Left ventricle myocardium inferior (tissue), 1 donor: ENCODE data around the gene PCGF5. TPM values are rescaled to one million over a fixed set of nuclear protein-coding genes. Genes with fewer than 3 reads are reported as not detected.

Experiments
- DNase-seq: peaks from one replicate; pipeline ENCODE4 v3.0.0-alpha.2; 2020
- H3K27ac ChIP-seq: fragments of 200-600 bp; replicated peaks from 2 replicates; pipeline ENCODE4 v1.8.0; 2021
- H3K27me3 ChIP-seq: fragments of 200-600 bp; 2 replicates; pipeline ENCODE4 v1.8.0; 2021; ENCODE audit warnings: low read depth
- H3K36me3 ChIP-seq: fragments of 200-600 bp; 2 replicates; pipeline ENCODE4 v1.8.0; 2021
- H3K4me1 ChIP-seq: fragments of 200-600 bp; 2 replicates; pipeline ENCODE4 v1.8.0; 2021
- H3K4me3 ChIP-seq: fragments of 200-600 bp; 2 replicates; pipeline ENCODE4 v1.8.0; 2021; ENCODE audit warnings: mild to moderate bottlenecking, moderate library complexity
- H3K9me3 ChIP-seq: fragments of 200-600 bp; replicated peaks from 2 replicates; pipeline ENCODE4 v1.8.0; 2021
- CTCF ChIP-seq: fragments of 200-600 bp; IDR thresholded peaks from 2 replicates; pipeline ENCODE4 v1.8.0; 2021; ENCODE audit warnings: antibody characterized with exemption, mild to moderate bottlenecking, borderline replicate concordance
- intact Hi-C: fragments of 100-400 bp; cut with micrococcal nuclease; formaldehyde crosslinking; loops from one replicate; pipeline ENCODE4 v1.11.0; 2022
- total RNA-seq: library from RNA; stranded (reverse); fragmentation: NEBNext Ultra II Directional; extraction: Animal tissue kit (Norgen Biotek cat#: 25700); gene quantifications from one replicate; pipeline ENCODE4 v1.2.1, GENCODE V29; 2021
- donor health status: DM: no; HTN: yes; CAD: no; lungs with severe emphysema.

Gene PCGF5
- total RNA-seq, 1 donor from 2014 or later, result 61.0 TPM

DNA sequence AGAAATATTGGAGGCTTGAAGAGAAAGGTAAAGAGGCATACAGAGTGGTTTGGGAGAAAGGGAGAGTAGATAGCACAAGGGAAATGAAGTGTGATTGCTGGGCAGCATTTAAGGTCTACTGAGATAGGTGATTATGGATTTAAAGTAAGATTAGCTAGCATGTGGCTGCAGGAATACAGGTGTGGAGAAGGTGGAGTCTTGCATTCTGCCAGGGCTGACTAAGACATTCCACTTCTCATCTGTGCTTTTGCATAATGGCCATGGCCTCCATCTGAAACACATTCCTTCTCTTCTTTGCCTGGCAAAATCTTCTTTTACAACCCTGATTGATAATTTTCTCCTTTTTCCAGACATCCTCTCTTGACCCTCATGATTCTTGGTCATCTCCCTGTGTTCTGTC lies 31.6 kb upstream of the PCGF5 start:
- intact Hi-C loops, result no loop called here
- no peak for TF ChIP-seq CTCF
- H3K27me3 ChIP-seq, result no peaks in the 10 kb centered on the region
- no peaks in the 10 kb centered on the region for H3K36me3 ChIP-seq
- no peak for DNase-seq
- H3K4me1 ChIP-seq, result peaks cover 43% of the 10 kb centered on the region
- no peak overlapping the region for H3K4me3 ChIP-seq
- H3K27ac ChIP-seq, result no peak overlapping the region
- no peaks in the 10 kb centered on the region for H3K9me3 ChIP-seq

DNA sequence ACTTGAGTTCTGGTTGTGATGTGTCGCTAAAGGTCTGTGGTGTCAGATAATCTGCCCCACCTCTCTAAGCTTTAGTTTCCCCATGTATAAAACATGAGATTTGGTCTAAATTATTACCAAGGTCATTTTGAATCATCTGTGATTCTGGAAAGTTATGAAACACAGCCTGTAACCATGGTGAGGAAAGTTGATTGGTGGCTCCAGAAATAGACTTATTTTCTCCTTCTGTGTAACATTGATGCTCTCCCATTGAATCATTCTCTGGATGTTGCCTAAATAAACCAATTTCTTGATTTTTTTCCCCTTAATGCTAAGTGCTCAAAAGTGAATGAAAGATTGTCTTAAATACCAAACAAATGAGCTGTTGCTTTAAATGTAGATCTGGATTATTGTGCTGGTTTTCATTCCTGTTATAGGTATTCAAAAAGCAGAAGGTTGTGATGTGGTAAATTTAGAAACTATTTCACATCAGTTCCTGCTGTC lies 30.0 kb upstream of the PCGF5 start:
- no peak overlapping the region for H3K27ac ChIP-seq
- no peaks in the 10 kb centered on the region for H3K27me3 ChIP-seq
- no peaks in the 10 kb centered on the region for H3K36me3 ChIP-seq
- intact Hi-C loops, result no loop called here
- H3K9me3 ChIP-seq, result no peaks in the 10 kb centered on the region
- DNase-seq, result no peak
- H3K4me3 ChIP-seq, result no peak overlapping the region
- peaks cover 38% of the 10 kb centered on the region for H3K4me1 ChIP-seq
- no peak for TF ChIP-seq CTCF

DNA sequence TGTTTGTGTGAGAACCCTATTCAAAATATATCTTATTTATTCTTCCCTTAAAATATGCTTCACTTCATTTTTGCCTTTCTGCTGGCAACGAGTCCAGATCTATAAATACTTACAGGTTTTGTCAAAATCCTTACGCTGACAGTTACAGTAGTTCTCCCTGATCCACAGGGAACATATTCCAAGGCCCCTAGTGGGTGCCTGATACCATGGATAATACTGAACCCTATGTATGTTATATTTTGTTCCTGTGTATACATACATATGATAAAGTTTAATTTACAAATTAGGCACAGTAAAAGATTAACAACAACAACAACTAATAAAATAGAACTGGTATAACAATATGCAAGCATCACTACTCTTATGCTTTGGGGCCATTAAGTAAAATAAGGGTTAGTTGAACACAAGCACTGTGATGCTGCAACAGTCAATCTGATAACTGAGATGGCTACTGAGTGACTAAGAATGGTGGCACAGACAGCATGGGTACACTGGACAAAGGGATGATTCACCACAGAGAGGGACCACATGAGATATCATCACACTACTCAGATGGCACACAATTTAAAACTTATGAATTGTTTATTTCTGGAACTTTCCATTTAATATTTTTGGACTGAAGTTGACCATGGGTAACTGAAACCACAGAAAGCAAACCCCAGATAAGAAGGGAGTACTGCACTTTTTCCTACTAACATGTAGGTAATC lies 29.4 kb upstream of the PCGF5 start:
- H3K36me3 ChIP-seq, result no peaks in the 10 kb centered on the region
- H3K4me1 ChIP-seq, result peaks cover 38% of the 10 kb centered on the region
- TF ChIP-seq CTCF, result no peak
- H3K9me3 ChIP-seq, result no peaks in the 10 kb centered on the region
- no peak for DNase-seq
- no peak overlapping the region for H3K4me3 ChIP-seq
- H3K27ac ChIP-seq, result no peak overlapping the region
- intact Hi-C loops, result no loop called here
- H3K27me3 ChIP-seq, result no peaks in the 10 kb centered on the region

DNA sequence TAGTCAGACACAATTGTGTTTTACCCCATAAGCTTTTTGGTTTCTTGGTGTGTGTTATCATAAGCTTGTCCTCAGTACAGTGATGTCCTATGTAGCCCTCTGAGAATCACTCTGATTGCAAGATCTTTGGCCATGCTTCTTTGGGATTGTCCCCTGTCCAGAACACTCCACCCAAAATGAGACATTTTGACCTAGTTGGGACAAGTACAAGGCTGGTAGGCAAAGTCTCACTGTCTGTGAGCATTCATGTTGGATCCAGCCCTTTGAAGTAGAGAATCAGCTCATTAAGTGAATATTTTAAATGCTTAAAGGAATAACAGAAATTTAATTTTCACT lies 28.9 kb upstream of the PCGF5 start:
- H3K4me3 ChIP-seq, result no peak overlapping the region
- intact Hi-C loops, result no loop called here
- TF ChIP-seq CTCF, result no peak
- H3K9me3 ChIP-seq, result no peaks in the 10 kb centered on the region
- DNase-seq, result no peak
- peaks cover 42% of the 10 kb centered on the region for H3K4me1 ChIP-seq
- H3K27me3 ChIP-seq, result no peaks in the 10 kb centered on the region
- no peak overlapping the region for H3K27ac ChIP-seq
- no peaks in the 10 kb centered on the region for H3K36me3 ChIP-seq

GRCh38 chr10:91194497-91195179 lies 25.8 kb upstream of the PCGF5 start:
- H3K36me3 ChIP-seq, result no peaks in the 10 kb centered on the region
- no peaks in the 10 kb centered on the region for H3K9me3 ChIP-seq
- no peaks in the 10 kb centered on the region for H3K27me3 ChIP-seq
- TF ChIP-seq CTCF, result no peak
- DNase-seq, result no peak
- peaks cover 72% of the 10 kb centered on the region for H3K4me1 ChIP-seq
- no peak overlapping the region for H3K27ac ChIP-seq
- H3K4me3 ChIP-seq, result no peak overlapping the region
- intact Hi-C loops, result no loop called here
